ENCODE measurements around the gene TMEM95. TPM values are rescaled to one million over a fixed set of nuclear protein-coding genes. Genes with fewer than 3 reads are reported as not detected.
"Not testable (repeated sequence)": the region's sequence is repeated elsewhere in the genome, so short reads cannot be mapped to it uniquely, and the experiment has no call there.

The TMEM95 gene
- total RNA-seq, 3 donors from 2014 or later: 0.26 TPM; not detected in 2

GRCh38 chr17:7329997-7330637, 24.8 kb upstream of the TMEM95 start:
- TF ChIP-seq CTCF (IDR thresholded peaks at IDR 0.05): no peak
- H3K4me1 ChIP-seq (ENCODE audit: low read depth): peaks cover 12% of the 10 kb centered on the region
- peak overlapping the region; percentile 75 for H3K4me3 ChIP-seq
- intact Hi-C loops (cut with DNase I, micrococcal nuclease): no loop called here
- H3K36me3 ChIP-seq (ENCODE audit: low read depth): peaks cover 3% of the 10 kb centered on the region
- peak; percentile 66 for ATAC-seq
- H3K9me3 ChIP-seq: no peaks in the 10 kb centered on the region
- DNase-seq: peak; percentile 78 to 87 (median 85)

GRCh38 chr17:7330638-7331015, 24.3 kb upstream of the TMEM95 start:
- no peak for ATAC-seq
- no peak overlapping the region for H3K4me3 ChIP-seq
- no peak for TF ChIP-seq CTCF (IDR thresholded peaks at IDR 0.05)
- peak in 1 of 3 donors; percentile 57 for DNase-seq
- peaks cover 12% of the 10 kb centered on the region for H3K4me1 ChIP-seq (ENCODE audit: low read depth)
- intact Hi-C loops (cut with DNase I, micrococcal nuclease): no loop called here
- H3K9me3 ChIP-seq: no peaks in the 10 kb centered on the region
- H3K36me3 ChIP-seq (ENCODE audit: low read depth): peaks cover 3% of the 10 kb centered on the region

- no peak for ATAC-seq
These were observed 22.8 kb upstream of the TMEM95 start for GRCh38 chr17:7332111-7332510.

GRCh38 chr17:7332600-7333069, 22.3 kb upstream of the TMEM95 start:
- H3K36me3 ChIP-seq (ENCODE audit: low read depth); DNase-seq; H3K9me3 ChIP-seq; ATAC-seq; H3K4me3 ChIP-seq; intact Hi-C loops (cut with DNase I, micrococcal nuclease): not testable (repeated sequence)
- peaks cover 12% of the 10 kb centered on the region for H3K4me1 ChIP-seq (ENCODE audit: low read depth)

More at GRCh38 chr17:7332111-7332510, 22.8 kb upstream of the TMEM95 start:
- H3K4me1 ChIP-seq (ENCODE audit: low read depth): peaks cover 12% of the 10 kb centered on the region
- H3K36me3 ChIP-seq (ENCODE audit: low read depth): peaks cover 3% of the 10 kb centered on the region
- H3K9me3 ChIP-seq: no peaks in the 10 kb centered on the region
- no peak for TF ChIP-seq CTCF (IDR thresholded peaks at IDR 0.05)
- intact Hi-C loops (cut with DNase I, micrococcal nuclease): no loop called here
- H3K4me3 ChIP-seq: no peak overlapping the region
- no peak for DNase-seq

- intact Hi-C loops (cut with DNase I, micrococcal nuclease): no loop called here
- TF ChIP-seq CTCF (IDR thresholded peaks at IDR 0.05): no peak
- H3K9me3 ChIP-seq: no peaks in the 10 kb centered on the region
- H3K36me3 ChIP-seq (ENCODE audit: low read depth): no peaks in the 10 kb centered on the region
- DNase-seq (peak in 1 of 3 donors; percentile 34), ATAC-seq (no peak)
- no peak overlapping the region for H3K4me3 ChIP-seq
- H3K4me1 ChIP-seq (ENCODE audit: low read depth): peaks cover 3% of the 10 kb centered on the region
These were observed 19.9 kb upstream of the TMEM95 start for GRCh38 chr17:7334938-7335538.

- intact Hi-C loops (cut with DNase I, micrococcal nuclease); ATAC-seq; H3K4me3 ChIP-seq; H3K36me3 ChIP-seq (ENCODE audit: low read depth); H3K9me3 ChIP-seq; H3K4me1 ChIP-seq (ENCODE audit: low read depth); DNase-seq: not testable (repeated sequence)
These were observed 19.2 kb upstream of the TMEM95 start for GRCh38 chr17:7335765-7336164.
